IMR-90 (cell line): Measurements from ENCODE around the gene DYNC1H1. TPM values are rescaled to one million over a fixed set of nuclear protein-coding genes. Genes with fewer than 3 reads are reported as not detected.
A peak's percentile ranks its signal among the peaks of the same experiment; 100 is the strongest.

Source experiments
- ATAC-seq: fragments of 200-7000 bp; cut with Tn5 transposase; 2 replicates; pipeline ENCODE4 v1.9.1; 2020; ENCODE audit warnings: low read depth, mild to moderate bottlenecking, moderate library complexity
- BruUV-seq: library from RNA; stranded (reverse); fragments of 400-500 nt; replicated peaks from 2 replicates; lab custom pipeline; 2021; lab: Mats Ljungman, UMichigan
- CTCF ChIA-PET: fragments of 300-600 bp; formaldehyde crosslinking; extraction: SDS; loops from one replicate; lab custom pipeline; 2021; ENCODE audit warnings: antibody characterized with exemption; lab: Yijun Ruan, JAX
- POLR2A ChIA-PET: fragments of 300-600 bp; sonication (Branson Sonifier 250); formaldehyde crosslinking; loops from one replicate; lab custom pipeline; 2022; ENCODE audit warnings: antibody characterized with exemption; ENCODE audit not compliant: unreplicated experiment; lab: Charles Lee
- DNase-seq: peaks from one replicate; pipeline ENCODE4 v3.0.0; 2013
- H2AFZ ChIP-seq: replicated peaks from 2 replicates; pipeline ENCODE3; 2013; ENCODE audit warnings: low read length, mild to moderate bottlenecking; ENCODE audit not compliant: poor library complexity
- H2AK5ac ChIP-seq: 2 replicates; pipeline ENCODE4 v1.6.1; 2013; ENCODE audit warnings: low read depth, low read length, inconsistent platforms
- H2AK9ac ChIP-seq: replicated peaks from 2 replicates; pipeline ENCODE3; 2013; ENCODE audit warnings: mild to moderate bottlenecking, low read depth, low read length, moderate library complexity; ENCODE audit not compliant: poor library complexity
- H2BK120ac ChIP-seq: 2 replicates; pipeline ENCODE4 v1.6.1; 2013; ENCODE audit warnings: low read depth, low read length, inconsistent platforms
- H2BK15ac ChIP-seq: 3 replicates; pipeline ENCODE4 v1.6.1; 2013; ENCODE audit warnings: low read depth, low read length, inconsistent platforms
- H2BK20ac ChIP-seq: 2 replicates; pipeline ENCODE4 v1.6.1; 2013; ENCODE audit warnings: low read depth, mild to moderate bottlenecking, inconsistent platforms, low read length, moderate library complexity
- H2BK5ac ChIP-seq: 2 replicates; pipeline ENCODE4 v1.6.1; 2013; ENCODE audit warnings: mild to moderate bottlenecking, low read depth, low read length, inconsistent platforms; ENCODE audit not compliant: poor library complexity, severe bottlenecking
- H3K14ac ChIP-seq: replicated peaks from 2 replicates; pipeline ENCODE4 v1.6.1; 2013; ENCODE audit warnings: low read depth, low read length, inconsistent platforms
- H3K18ac ChIP-seq: 2 replicates; pipeline ENCODE4 v1.6.1; 2013; ENCODE audit warnings: low read depth, low read length, control low read depth
- H3K23ac ChIP-seq: 2 replicates; pipeline ENCODE4 v1.6.1; 2013; ENCODE audit warnings: low read depth, low read length, inconsistent platforms
- H3K27ac ChIP-seq: 2 replicates; pipeline ENCODE4 v1.5.1; 2013; ENCODE audit warnings: mild to moderate bottlenecking, control low read depth, low read length; ENCODE audit not compliant: insufficient read depth
- H3K27me3 ChIP-seq: 2 replicates; pipeline ENCODE4 v1.6.1; 2013; ENCODE audit warnings: low read length; ENCODE audit not compliant: control insufficient read depth, insufficient read depth
- H3K36me3 ChIP-seq: 2 replicates; pipeline ENCODE4 v1.6.1; 2013; ENCODE audit warnings: low read length, mixed read lengths; ENCODE audit not compliant: control insufficient read depth, insufficient read depth
- H3K4ac ChIP-seq: 2 replicates; pipeline ENCODE4 v1.6.1; 2013; ENCODE audit warnings: low read depth, low read length, inconsistent platforms
- H3K4me1 ChIP-seq: 2 replicates; pipeline ENCODE4 v1.6.1; 2013; ENCODE audit warnings: low read length, mixed read lengths; ENCODE audit not compliant: control insufficient read depth, insufficient read depth
- H3K4me2 ChIP-seq: 2 replicates; pipeline ENCODE4 v1.6.1; 2013; ENCODE audit warnings: low read depth, mild to moderate bottlenecking, control low read depth, low read length, moderate library complexity
- H3K4me3 ChIP-seq: 2 replicates; pipeline ENCODE4 v1.5.1; 2013; ENCODE audit warnings: low read depth, mild to moderate bottlenecking, control low read depth, low read length, moderate library complexity; ENCODE audit not compliant: insufficient read depth
- H3K56ac ChIP-seq: 2 replicates; pipeline ENCODE4 v1.6.1; 2013; ENCODE audit warnings: low read length, inconsistent platforms; ENCODE audit not compliant: insufficient read depth; ENCODE audit errors: extremely low read depth
- H3K79me1 ChIP-seq, 2 experiments: 2 replicates each; pipeline ENCODE4 v1.6.1; 2013; ENCODE audit warnings: low read length in 2 of 2, inconsistent platforms in 1 of 2, low read depth in 1 of 2
- H3K9ac ChIP-seq: 2 replicates; pipeline ENCODE4 v1.6.1; 2013; ENCODE audit warnings: low read depth, low read length, control low read depth
- H3K9me1 ChIP-seq: 2 replicates; pipeline ENCODE4 v1.6.1; 2013; ENCODE audit warnings: low read length, inconsistent platforms; ENCODE audit not compliant: insufficient read depth
- H3K9me3 ChIP-seq: 2 replicates; pipeline ENCODE4 v1.6.1; 2013; ENCODE audit warnings: low read length; ENCODE audit not compliant: control insufficient read depth, insufficient read depth
- H4K20me1 ChIP-seq: 2 replicates; pipeline ENCODE4 v1.6.1; 2013; ENCODE audit warnings: low read length, inconsistent platforms; ENCODE audit not compliant: insufficient read depth
- H4K5ac ChIP-seq: 2 replicates; pipeline ENCODE4 v1.6.1; 2013; ENCODE audit warnings: mild to moderate bottlenecking, low read depth, low read length, control low read depth
- H4K8ac ChIP-seq, 2 experiments: 2 replicates each; pipeline ENCODE4 v1.6.1; 2013; ENCODE audit warnings: low read depth in 2 of 2, low read length in 2 of 2, control low read depth in 1 of 2, inconsistent platforms in 1 of 2
- H4K91ac ChIP-seq: 2 replicates; pipeline ENCODE4 v1.6.1; 2013; ENCODE audit warnings: low read depth, low read length, inconsistent platforms; ENCODE audit not compliant: insufficient read depth
- BHLHE40 ChIP-seq: fragments of 150-350 bp; IDR thresholded peaks from 2 replicates; pipeline ENCODE4 v1.6.1; 2016; ENCODE audit warnings: mild to moderate bottlenecking, low read depth, low read length
- CHD1 ChIP-seq: IDR thresholded peaks from 2 replicates; pipeline ENCODE4 v1.6.1; 2012; ENCODE audit warnings: low read depth, low read length, improper control_type of control experiment
- CTCF ChIP-seq: conservative IDR thresholded peaks from 2 replicates; pipeline ENCODE4 v1.5.1; 2012; ENCODE audit warnings: mild to moderate bottlenecking, low read depth, low read length, improper control_type of control experiment
- ELK1 ChIP-seq: fragments of 150-350 bp; IDR thresholded peaks from 2 replicates; pipeline ENCODE4 v1.6.1; 2016; ENCODE audit warnings: low read depth, mild to moderate bottlenecking, low read length, moderate library complexity, borderline replicate concordance
- MAFK ChIP-seq: IDR thresholded peaks from 2 replicates; pipeline ENCODE4 v1.6.1; 2012; ENCODE audit warnings: low read depth, low read length, improper control_type of control experiment
- MXI1 ChIP-seq: IDR thresholded peaks from 2 replicates; pipeline ENCODE4 v1.6.1; 2012; ENCODE audit warnings: low read depth, mild to moderate bottlenecking, low read length, moderate library complexity, borderline replicate concordance
- NFE2L2 ChIP-seq: fragments of 150-350 bp; IDR thresholded peaks from 2 replicates; pipeline ENCODE4 v1.6.1; 2016; ENCODE audit warnings: low read depth, mild to moderate bottlenecking, low read length
- POLR2A ChIP-seq: IDR thresholded peaks from 2 replicates; pipeline ENCODE4 v1.6.1; 2012; ENCODE audit warnings: mild to moderate bottlenecking, low read depth, low read length
- RCOR1 ChIP-seq: IDR thresholded peaks from 2 replicates; pipeline ENCODE4 v1.6.1; 2012; ENCODE audit warnings: mild to moderate bottlenecking, low read length, improper control_type of control experiment; ENCODE audit not compliant: insufficient replicate concordance
- RFX5 ChIP-seq: IDR thresholded peaks from 2 replicates; pipeline ENCODE4 v1.8.0; 2012; ENCODE audit warnings: low read depth, mild to moderate bottlenecking, low read length, moderate library complexity
- WGBS, 2 experiments: methylation state at CpG; one replicate each; pipeline versions ENCODE4 v1.1.5 to v1.1.7; 2013; ENCODE audit warnings: missing lambda C conversion rate in 2 of 2; ENCODE audit not compliant: insufficient read length in 1 of 2; ENCODE audit errors: extremely low coverage in 2 of 2; 5-methylcytosine and 5-hydroxymethylcytosine counted together
- dilution Hi-C: fragments of 300-500 bp; cut with HindIII; formaldehyde crosslinking; loops from one replicate; pipeline ENCODE4 v1.14.3; 2018; ENCODE audit warnings: low sequenced_read_pairs; ENCODE audit not compliant: unreplicated experiment
- in situ Hi-C: fragments of 300-500 bp; cut with MboI; formaldehyde crosslinking; loops from 3 replicates; pipeline ENCODE4 v1.14.3; 2019; ENCODE audit warnings: low sequenced_read_pairs, inconsistent platforms, mixed read lengths
- intact Hi-C: fragments of 100-400 bp; cut with micrococcal nuclease; formaldehyde crosslinking; loops from 2 replicates; pipeline ENCODE4 v1.10.0; 2022
- polyA plus RNA-seq, 3 experiments: library from polyadenylated mRNA; depleted of rRNA; stranded (reverse); fragments of >200 nt; gene quantifications; 2 replicates each; pipeline ENCODE4 v1.2.3, GENCODE V29; 2012; ENCODE audit warnings: low replicate concordance in 1 of 3
- total RNA-seq: library from RNA; depleted of rRNA; stranded (reverse); fragments of >200 nt; gene quantifications from 2 replicates; pipeline ENCODE4 v1.2.3, GENCODE V29; 2012

Gene DYNC1H1
- total and polyA plus RNA-seq, 2 of the 4 experiments (the other 2 are of a cell fraction), result 240 to 670 TPM

GRCh38 chr14:101937926-101938767, 26.2 kb upstream of the DYNC1H1 start:
- no peak overlapping the region for H3K9ac ChIP-seq
- H4K91ac ChIP-seq, result no peak overlapping the region
- H2AFZ ChIP-seq, result peak overlapping the region; percentile 13
- H3K27me3 ChIP-seq, result no peaks in the 10 kb centered on the region; the same call in 1 of the 2 replicates
- no peaks in the 10 kb centered on the region for H3K9me3 ChIP-seq
- no peak overlapping the region for H2BK20ac ChIP-seq
- H3K27ac ChIP-seq, result no peak overlapping the region
- in situ Hi-C loops (no loop called here), dilution Hi-C loops (no loop called here), intact Hi-C loops (no loop called here)
- H3K36me3 ChIP-seq, result no peaks in the 10 kb centered on the region
- ChIA-PET POLR2A (no interaction called here), CTCF (no interaction called here)
- no peak overlapping the region for H2BK5ac ChIP-seq
- H3K4me2 ChIP-seq, result no peak overlapping the region
- H3K4ac ChIP-seq, result no peak overlapping the region
- no peak overlapping the region for H2BK15ac ChIP-seq
- no peak overlapping the region for H3K23ac ChIP-seq
- no peak overlapping the region for H3K4me3 ChIP-seq
- no peak overlapping the region for H3K56ac ChIP-seq
- no peak overlapping the region for H2BK120ac ChIP-seq
- H3K4me1 ChIP-seq, result no peaks in the 10 kb centered on the region
- H4K20me1 ChIP-seq, result no peaks in the 10 kb centered on the region
- no peak for DNase-seq
- H3K79me1 ChIP-seq, result no peaks in the 10 kb centered on the region
- H3K9me1 ChIP-seq, result no peaks in the 10 kb centered on the region; the same call in 1 of the 2 replicates
- H2AK9ac ChIP-seq, result no peak overlapping the region
- H3K18ac ChIP-seq, result no peak overlapping the region
- BruUV-seq, result no TSS peak
- no peak overlapping the region for H4K8ac ChIP-seq
- H4K5ac ChIP-seq, result no peak overlapping the region
- TF ChIP-seq MXI1 (no peak), CHD1 (no peak), RFX5 (no peak), NFE2L2 (no peak), CTCF (no peak), MAFK (no peak), ELK1 (no peak), RCOR1 (no peak), POLR2A (no peak), BHLHE40 (no peak)
- 59% methylated on average over 11 of the region's 13 CpGs; no CpG with 5 or more reads in 1 of the 2 experiments for WGBS, 2 experiments
- H3K14ac ChIP-seq, result no peak overlapping the region
- ATAC-seq, result no peak
- H2AK5ac ChIP-seq, result no peak overlapping the region
